Right lobe of liver (tissue), 6 donors: ENCODE measurements around the gene FADS3. TPM values are rescaled to one million over a fixed set of nuclear protein-coding genes. Genes with fewer than 3 reads are reported as not detected.

ENCODE experiments used
- ATAC-seq, 4 donors: fragments of 200-7000 bp; cut with Tn5 transposase; one replicate each; pipeline ENCODE4 v1.9.1; 2020; ENCODE audit warnings: mild to moderate bottlenecking in 4 of 4, moderate library complexity in 4 of 4
- DNase-seq, 3 donors: peaks; one replicate each; pipeline ENCODE4 v3.0.0-alpha.2; 2020
- H3K27ac ChIP-seq, 3 donors: fragments of 200-600 bp; one replicate each; pipeline ENCODE4 v1.8.0; 2022
- H3K27me3 ChIP-seq, 2 donors: fragments of 200-600 bp; one replicate each; pipeline ENCODE4 v1.8.0; 2022
- H3K36me3 ChIP-seq, 4 donors: fragments of 200-600 bp; sonication (generic) in 1 of 4; one replicate each; pipeline versions ENCODE4 v1.5.1 to v1.8.0; 2017 to 2022; ENCODE audit warnings: control low read depth in 1 of 4
- H3K4me1 ChIP-seq, 4 donors: fragments of 200-600 bp; sonication (generic) in 1 of 4; one replicate each; pipeline versions ENCODE4 v1.5.1 to v1.8.0; 2017 to 2022; ENCODE audit warnings: control low read depth in 1 of 4
- H3K4me3 ChIP-seq, 3 donors: fragments of 200-600 bp; one replicate each; pipeline ENCODE4 v1.8.0; 2022
- H3K9me3 ChIP-seq, 4 donors: fragments of 200-600 bp; sonication (generic) in 1 of 4; one replicate each; pipeline versions ENCODE4 v1.5.1 to v1.8.0; 2017 to 2022; ENCODE audit warnings: control low read depth in 1 of 4
- POLR2A ChIP-seq: fragments of 450-650 bp; IDR thresholded peaks from one replicate; pipeline ENCODE4 v1.6.1; 2017; ENCODE audit warnings: antibody characterized with exemption, mild to moderate bottlenecking
- WGBS: methylation state at CpG from one replicate; pipeline ENCODE4 v1.1.6; 2018; ENCODE audit warnings: low coverage, low lambda C conversion rate; ENCODE audit not compliant: insufficient coverage; ENCODE audit errors: missing lambda C conversion rate; 5-methylcytosine and 5-hydroxymethylcytosine counted together
- intact Hi-C, 2 donors: fragments of 100-400 bp; cut with DNase I; formaldehyde crosslinking; loops; one replicate each; pipeline versions ENCODE4 v1.11.2 to v1.14.1; 2022
- total RNA-seq, 6 experiments: library from RNA; depleted of rRNA in 2 of 6; stranded (reverse); fragments of >200 nt in 2 of 6; fragmentation: NEBNext Ultra II Directional in 3 of 6; extraction: Animal tissue kit (Norgen Biotek cat#: 25700) in 3 of 6; gene quantifications; one replicate each; pipeline versions ENCODE4 v1.1.0 to v1.2.4, GENCODE V29; 2016 to 2023
- TF ChIP-seq, protein P1 (sequence below), 4 donors: fragments of 200-600 bp in 3 of 4; fragments of 450-650 bp in 1 of 4; IDR thresholded peaks; one replicate each; pipeline versions ENCODE4 v1.5.1 to v1.8.0; 2016 to 2022; ENCODE audit warnings: antibody characterized with exemption in 4 of 4, mild to moderate bottlenecking in 2 of 4
- donor health status: DM: no; HTN: yes; CAD: no.
- donor health status: DM: no; HTN: no; CAD: no.
- donor health status: DM: no; HTN: no; CAD: no.
- donor health status: DM: no; HTN: yes; CAD: no.
- donor health status: DM: no; HTN: yes; CAD: no.

FADS3 gene
- total RNA-seq, 6 experiments from 2014 or later, result 13.0 to 69.8 (median 22.7) TPM

GRCh38 chr11:61914471-61915171, 23.3 kb upstream of the FADS3 start:
- TF ChIP-seq, protein P1, sequence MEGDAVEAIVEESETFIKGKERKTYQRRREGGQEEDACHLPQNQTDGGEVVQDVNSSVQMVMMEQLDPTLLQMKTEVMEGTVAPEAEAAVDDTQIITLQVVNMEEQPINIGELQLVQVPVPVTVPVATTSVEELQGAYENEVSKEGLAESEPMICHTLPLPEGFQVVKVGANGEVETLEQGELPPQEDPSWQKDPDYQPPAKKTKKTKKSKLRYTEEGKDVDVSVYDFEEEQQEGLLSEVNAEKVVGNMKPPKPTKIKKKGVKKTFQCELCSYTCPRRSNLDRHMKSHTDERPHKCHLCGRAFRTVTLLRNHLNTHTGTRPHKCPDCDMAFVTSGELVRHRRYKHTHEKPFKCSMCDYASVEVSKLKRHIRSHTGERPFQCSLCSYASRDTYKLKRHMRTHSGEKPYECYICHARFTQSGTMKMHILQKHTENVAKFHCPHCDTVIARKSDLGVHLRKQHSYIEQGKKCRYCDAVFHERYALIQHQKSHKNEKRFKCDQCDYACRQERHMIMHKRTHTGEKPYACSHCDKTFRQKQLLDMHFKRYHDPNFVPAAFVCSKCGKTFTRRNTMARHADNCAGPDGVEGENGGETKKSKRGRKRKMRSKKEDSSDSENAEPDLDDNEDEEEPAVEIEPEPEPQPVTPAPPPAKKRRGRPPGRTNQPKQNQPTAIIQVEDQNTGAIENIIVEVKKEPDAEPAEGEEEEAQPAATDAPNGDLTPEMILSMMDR (IDR thresholded peaks at IDR 0.05), result no peak
- no peak for TF ChIP-seq POLR2A
- Histone ChIP-seq H3K27ac (no peak overlapping the region), H3K9me3 (no peaks in the 10 kb centered on the region), H3K4me3 (no peak overlapping the region), H3K4me1 (peaks cover 0 to 5% (median 0%) of the 10 kb centered on the region in 4 donors), H3K27me3 (no peaks in the 10 kb centered on the region), H3K36me3 (no peaks in the 10 kb centered on the region)
- intact Hi-C loops, result no loop called here
- DNase-seq (peak in 1 of 3 donors; percentile 29), ATAC-seq (no peak)
- 61% methylated on average over 3 of the region's 7 CpGs for WGBS

- Histone ChIP-seq H3K4me3 (no peak overlapping the region), H3K27me3 (no peaks in the 10 kb centered on the region), H3K9me3 (no peaks in the 10 kb centered on the region), H3K27ac (no peak overlapping the region), H3K36me3 (no peaks in the 10 kb centered on the region), H3K4me1 (peaks cover 0 to 5% (median 0%) of the 10 kb centered on the region in 4 donors)
- DNase-seq (peak in 1 of 3 donors; percentile 24), ATAC-seq (no peak)
- intact Hi-C loops, result no loop called here
- TF ChIP-seq, protein P1 (IDR thresholded peaks at IDR 0.05), result no peak
- no peak for TF ChIP-seq POLR2A
- WGBS, result 66% methylated on average over 6 of the region's 8 CpGs
These were observed 22.5 kb upstream of the FADS3 start for GRCh38 chr11:61913699-61914395.

DNA sequence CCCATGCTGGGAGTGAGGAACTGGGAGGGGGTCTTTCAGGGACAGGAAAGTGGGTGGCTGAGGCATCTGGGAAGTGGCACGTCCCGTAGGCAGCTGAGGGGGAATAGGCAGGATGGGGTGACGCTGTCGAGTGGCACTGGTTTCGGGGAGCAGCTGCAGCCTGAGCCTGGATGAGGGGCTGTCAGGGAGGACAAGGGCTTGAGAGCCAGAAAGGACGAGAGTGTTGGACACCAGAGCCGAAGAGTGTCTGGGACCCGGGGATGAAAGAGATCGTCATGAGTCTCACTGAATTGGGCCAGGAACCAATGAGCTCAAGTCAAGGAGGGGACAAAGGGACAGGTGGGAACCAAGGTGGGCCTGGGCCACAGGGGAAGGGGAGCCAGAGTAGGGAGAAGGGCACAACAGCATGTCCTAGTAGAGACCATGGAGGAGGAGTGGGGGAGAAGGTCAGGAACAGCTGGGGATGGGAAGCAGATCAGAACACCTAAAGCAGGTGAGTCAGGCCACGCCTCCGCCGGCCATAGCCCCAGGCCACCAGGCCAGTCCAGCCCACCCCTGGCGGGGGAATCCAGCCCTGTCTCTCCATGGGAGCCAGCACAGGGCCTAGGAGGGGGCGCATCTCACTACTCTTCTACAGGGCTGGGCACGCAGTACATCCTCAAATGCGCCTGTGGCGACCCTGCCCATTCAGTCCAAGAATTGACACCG, 21.8 kb upstream of the FADS3 start:
- no peak for ATAC-seq
- no peak for TF ChIP-seq POLR2A
- TF ChIP-seq, protein P1 (IDR thresholded peaks at IDR 0.05), result no peak
- Histone ChIP-seq H3K36me3 (no peaks in the 10 kb centered on the region), H3K9me3 (no peaks in the 10 kb centered on the region), H3K4me1 (peaks cover 0 to 5% (median 0%) of the 10 kb centered on the region in 4 donors), H3K4me3 (no peak overlapping the region), H3K27me3 (no peaks in the 10 kb centered on the region), H3K27ac (no peak overlapping the region)
- intact Hi-C loops, result no loop called here
- peak; percentile 17 to 47 (median 42) for DNase-seq
- WGBS, result 64% methylated on average over 13 of the region's 18 CpGs

GRCh38 chr11:61912530-61912898, 21.2 kb upstream of the FADS3 start:
- Histone ChIP-seq H3K27me3 (no peaks in the 10 kb centered on the region), H3K36me3 (no peaks in the 10 kb centered on the region), H3K9me3 (no peaks in the 10 kb centered on the region), H3K4me3 (no peak overlapping the region), H3K4me1 (peaks cover 0 to 5% (median 0%) of the 10 kb centered on the region in 4 donors), H3K27ac (peak overlapping the region in 1 of 3 donors; percentile 29)
- intact Hi-C loops, result no loop called here
- no peak for TF ChIP-seq POLR2A
- TF ChIP-seq, protein P1 (IDR thresholded peaks at IDR 0.05), result no peak
- DNase-seq (peak in 2 of 3 donors; percentile 32 to 66), ATAC-seq (peak; percentile 2 to 27 (median 22))
- WGBS, result 60% methylated on average over 6 of the region's 6 CpGs
